Right cardiac atrium (tissue), 5 donors: ENCODE measurements around the gene CUL4A. TPM values are rescaled to one million over a fixed set of nuclear protein-coding genes. Genes with fewer than 3 reads are reported as not detected.
A peak's percentile ranks its signal among the peaks of the same experiment; 100 is the strongest.

ENCODE experiments used
- ATAC-seq, 2 donors: fragments of 200-7000 bp; cut with Tn5 transposase; one replicate each; pipeline versions ENCODE4 v1.8.0 to v1.9.1; 2020; ENCODE audit warnings: moderate library complexity in 2 of 2, mild to moderate bottlenecking in 1 of 2
- DNase-seq, 3 donors: peaks; one replicate each; pipeline ENCODE4 v3.0.0-alpha.2; 2020
- H3K27ac ChIP-seq: one replicate; pipeline ENCODE4 v1.5.1; 2013; ENCODE audit warnings: mild to moderate bottlenecking, low read length, control low read depth, moderate library complexity
- H3K27me3 ChIP-seq: one replicate; pipeline ENCODE4 v1.6.1; 2013; ENCODE audit not compliant: control insufficient read depth, insufficient read depth
- H3K4me1 ChIP-seq: one replicate; pipeline ENCODE4 v1.6.1; 2013; ENCODE audit warnings: low read length; ENCODE audit not compliant: control insufficient read depth, insufficient read depth
- H3K4me3 ChIP-seq: one replicate; pipeline ENCODE4 v1.5.1; 2013; ENCODE audit warnings: low read length, control low read depth
- H3K9me3 ChIP-seq: one replicate; pipeline ENCODE4 v1.6.1; 2013; ENCODE audit warnings: low read length; ENCODE audit not compliant: control insufficient read depth
- WGBS: extraction: QIAGEN DNeasy Blood & Tissue Kit; methylation state at CpG from one replicate; pipeline ENCODE4 v1.1.7; 2013; 5-methylcytosine and 5-hydroxymethylcytosine counted together
- intact Hi-C, 4 donors: fragments of 100-400 bp; cut with DNase I; formaldehyde crosslinking; loops; one replicate each; pipeline versions ENCODE4 v1.11.0 to v1.14.0; 2022 to 2023
- polyA plus RNA-seq: library from polyadenylated mRNA; stranded (reverse); fragments of 200-250 nt; gene quantifications from one replicate; pipeline ENCODE4 v1.2.3, GENCODE V29; 2013
- total RNA-seq, 4 donors: library from RNA; stranded (reverse); fragmentation: NEBNext Ultra II Directional; extraction: Animal tissue kit (Norgen Biotek cat#: 25700); gene quantifications; one replicate each; pipeline ENCODE4 v1.2.1, GENCODE V29; 2021
- donor health status: healthy with polysubstance abuse.
- donor health status: DM: no; HTN: yes; CAD: no.
- donor health status: DM: no; HTN: no; CAD: no.
- donor health status: DM: no; HTN: yes; CAD: no; lungs with severe emphysema.
- donor health status: DM: yes; HTN: yes; CAD: no.

The CUL4A gene
- total and polyA plus RNA-seq, 5 donors, result 53.1 to 113 (median 97.8) TPM

DNA sequence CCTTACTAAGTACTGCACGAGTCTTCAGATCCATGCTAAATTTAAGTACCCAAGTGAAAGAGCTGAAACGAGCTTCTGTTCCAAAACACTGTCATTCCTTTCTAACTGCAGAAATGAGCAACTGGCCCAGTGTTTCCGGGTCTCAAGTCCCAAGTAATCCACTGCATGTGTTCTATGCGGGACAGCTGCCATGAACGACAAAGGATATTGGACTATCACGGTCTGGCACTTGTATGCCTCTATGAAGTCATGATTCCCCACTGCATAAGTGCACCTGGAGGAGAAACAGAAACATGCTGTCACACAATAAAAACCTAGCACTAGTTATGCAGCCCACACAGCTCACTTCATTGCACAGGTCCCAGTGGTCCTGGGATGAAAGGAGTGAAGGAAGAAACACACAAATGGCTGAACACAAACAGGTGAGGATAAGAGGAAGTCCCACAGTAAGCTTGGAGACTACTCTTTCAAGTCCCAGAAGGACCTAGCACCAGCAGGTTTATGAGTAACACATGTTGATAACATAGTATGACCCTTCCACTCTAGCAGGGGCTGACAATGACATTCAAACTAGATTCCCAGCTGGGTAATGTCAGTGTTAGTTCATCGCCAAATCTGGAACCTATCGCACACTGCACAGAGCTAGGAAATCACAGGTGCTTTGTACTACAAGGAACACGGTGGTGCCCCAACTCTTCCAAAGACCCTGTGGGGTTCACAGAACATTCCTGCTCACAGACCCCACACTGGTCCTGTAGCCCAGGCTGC, 12.3 kb upstream of the CUL4A start:
- ATAC-seq (no peak), DNase-seq (no peak)
- Histone ChIP-seq H3K27ac (no peak overlapping the region), H3K9me3 (no peaks in the 10 kb centered on the region), H3K4me1 (no peaks in the 10 kb centered on the region), H3K4me3 (no peak overlapping the region), H3K27me3 (no peaks in the 10 kb centered on the region)
- intact Hi-C loops, result no loop called here
- WGBS, result 82% methylated on average over 9 of the region's 9 CpGs

DNA sequence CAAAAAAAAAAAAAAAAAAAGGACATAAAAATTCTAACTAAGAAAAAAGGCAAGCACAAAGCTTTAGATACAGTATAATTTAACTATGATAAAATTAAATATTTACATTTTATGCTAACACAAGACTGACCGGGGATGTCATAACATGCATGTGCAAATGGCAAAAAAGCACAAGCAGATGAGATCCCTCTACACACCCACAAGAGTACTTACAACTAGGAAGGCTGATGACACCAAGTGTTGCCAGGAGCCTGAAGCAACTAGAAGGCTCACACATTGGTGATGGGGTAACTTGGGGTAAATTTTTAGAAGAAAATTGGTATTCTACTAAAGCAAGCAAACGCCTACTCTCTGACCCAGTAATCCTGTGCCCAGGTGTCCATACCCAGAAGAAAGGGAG, 7.6 kb upstream of the CUL4A start:
- intact Hi-C loops, result no loop called here

DNA sequence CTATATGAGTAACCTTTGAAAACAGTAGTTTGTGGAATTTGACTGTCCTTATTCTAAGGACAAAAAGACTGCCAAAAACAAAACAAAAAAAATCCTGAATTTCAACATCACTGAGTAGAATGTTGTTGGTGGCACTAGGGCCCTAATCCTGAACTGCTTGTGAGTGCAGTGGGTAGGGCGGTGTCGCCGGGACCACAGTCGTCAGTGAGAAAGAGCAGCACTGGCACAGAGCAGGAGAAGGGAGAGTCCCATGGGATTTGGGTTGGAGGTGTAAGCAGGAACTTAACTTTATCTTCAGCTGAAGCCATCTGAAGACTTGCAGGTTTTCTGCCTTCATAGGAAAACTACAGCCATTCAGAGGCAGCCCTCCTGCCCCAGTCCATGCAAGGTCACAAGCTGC, 6.5 kb upstream of the CUL4A start:
- Histone ChIP-seq H3K9me3 (no peaks in the 10 kb centered on the region), H3K4me1 (peaks cover 11% of the 10 kb centered on the region), H3K27me3 (no peaks in the 10 kb centered on the region), H3K4me3 (no peak overlapping the region), H3K27ac (peak overlapping the region; percentile 42)
- DNase-seq (no peak), ATAC-seq (peak in 1 of 2 donors; percentile 39)
- WGBS, result 67% methylated on average over 4 of the region's 4 CpGs
- intact Hi-C loops, result no loop called here

More for the DNA sequence above, 7.6 kb upstream of the CUL4A start:
- no peaks in the 10 kb centered on the region for H3K9me3 ChIP-seq
- H3K4me1 ChIP-seq, result peaks cover 11% of the 10 kb centered on the region
- WGBS, result 94% methylated on average over 2 of the region's 2 CpGs
- no peak overlapping the region for H3K27ac ChIP-seq
- ATAC-seq, result no peak
- no peak for DNase-seq
- no peaks in the 10 kb centered on the region for H3K27me3 ChIP-seq
- no peak overlapping the region for H3K4me3 ChIP-seq

DNA sequence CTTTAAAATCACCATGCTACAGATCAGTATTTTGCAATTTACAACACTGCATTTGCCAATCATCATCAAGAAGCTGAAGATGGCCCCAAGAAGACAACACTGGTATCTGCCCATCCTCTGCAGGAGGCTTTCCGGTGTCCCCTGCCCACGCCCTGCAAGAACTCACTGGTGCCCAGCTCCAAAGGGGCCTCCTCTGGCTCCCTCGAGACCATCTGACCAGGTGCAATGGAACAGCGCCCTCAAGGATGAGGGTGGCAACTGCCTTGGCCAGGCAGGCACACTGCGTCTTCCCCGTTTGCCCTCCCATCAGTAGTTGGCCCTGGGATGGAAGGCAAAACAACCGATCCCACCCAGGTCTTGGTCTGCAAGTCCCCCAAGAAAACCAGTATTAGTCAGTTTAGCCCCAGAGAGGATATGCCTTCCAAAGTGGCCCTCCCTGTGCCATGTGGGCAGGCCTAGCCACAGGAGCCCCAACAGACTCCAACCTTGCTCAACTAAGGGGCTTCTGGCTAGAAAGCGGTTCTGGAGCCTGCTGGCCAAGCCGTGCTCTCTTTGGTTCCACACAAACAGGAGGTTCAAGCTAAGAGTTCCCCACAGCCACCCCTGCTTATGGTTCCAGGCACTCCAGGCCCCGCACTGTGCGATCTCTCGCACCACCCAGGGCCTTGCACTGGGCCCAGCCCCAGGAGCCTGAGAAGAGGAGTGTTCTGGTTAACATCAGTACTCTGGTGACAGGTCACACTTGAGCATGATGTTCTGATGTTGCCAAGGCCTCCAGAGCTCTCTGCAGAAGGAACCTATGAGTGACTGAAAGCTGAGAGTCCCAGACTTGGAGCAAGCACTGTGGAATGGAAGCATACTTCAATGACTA, 5.7 kb upstream of the CUL4A start:
- Histone ChIP-seq H3K27me3 (no peaks in the 10 kb centered on the region), H3K4me1 (peaks cover 11% of the 10 kb centered on the region), H3K9me3 (no peaks in the 10 kb centered on the region), H3K27ac (peak overlapping the region; percentile 68), H3K4me3 (no peak overlapping the region)
- peak; percentile 36 to 69 for ATAC-seq
- intact Hi-C loops, result no loop called here
- peak in 2 of 3 donors; percentile 72 to 73 for DNase-seq
- WGBS, result 83% methylated on average over 12 of the region's 12 CpGs

DNA sequence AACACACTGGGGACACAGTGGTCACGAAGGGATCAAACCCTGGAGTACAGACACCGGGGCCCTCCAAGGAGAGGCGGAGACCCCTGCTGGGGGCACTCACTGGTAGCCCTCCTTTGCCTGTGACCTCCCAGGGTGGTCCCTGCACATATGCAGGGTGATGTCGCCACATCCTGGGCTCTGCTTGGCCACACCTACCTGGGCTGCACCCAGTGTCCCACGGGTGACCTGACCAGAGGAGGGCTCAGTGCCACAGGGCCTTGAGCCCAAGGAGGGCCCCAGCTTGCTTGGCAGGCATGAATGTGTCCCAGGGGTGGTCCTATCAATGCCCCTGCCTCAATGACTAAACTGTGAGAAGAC, 5.1 kb upstream of the CUL4A start:
- WGBS, result 70% methylated on average over 5 of the region's 5 CpGs
- intact Hi-C loops, result no loop called here
- ATAC-seq (no peak), DNase-seq (peak in 1 of 3 donors; percentile 58)
- no peaks in the 10 kb centered on the region for H3K27me3 ChIP-seq
- H3K4me1 ChIP-seq, result peaks cover 11% of the 10 kb centered on the region
- H3K27ac ChIP-seq, result peak overlapping the region; percentile 44
- H3K4me3 ChIP-seq, result no peak overlapping the region
- H3K9me3 ChIP-seq, result no peaks in the 10 kb centered on the region

DNA sequence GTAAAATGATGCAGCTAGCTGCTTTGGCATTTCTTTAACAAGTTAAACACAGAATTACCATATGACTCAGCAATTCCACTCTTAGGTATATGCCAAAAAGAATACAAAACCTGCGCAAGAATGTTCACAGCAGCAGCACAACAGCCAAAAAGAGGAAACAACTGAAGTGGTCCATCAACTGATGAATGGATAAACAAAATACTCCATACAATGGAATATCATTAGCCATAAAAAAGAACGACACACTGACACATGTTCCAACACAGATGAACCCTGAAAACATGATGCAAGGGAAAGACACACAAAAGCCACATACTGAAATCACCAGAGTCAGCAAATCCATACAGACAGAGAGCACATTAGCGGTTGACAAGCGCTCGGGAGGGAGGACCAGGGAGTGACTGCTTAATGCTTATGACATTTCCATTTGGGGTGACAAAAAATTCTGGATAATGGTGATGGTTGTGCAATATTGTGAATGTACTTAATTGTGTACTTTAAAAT, 3.9 kb upstream of the CUL4A start:
- intact Hi-C loops, result no loop called here
- Histone ChIP-seq H3K9me3 (no peaks in the 10 kb centered on the region), H3K27ac (no peak overlapping the region), H3K4me3 (no peak overlapping the region), H3K4me1 (peaks cover 11% of the 10 kb centered on the region), H3K27me3 (no peaks in the 10 kb centered on the region)
- ATAC-seq (no peak), DNase-seq (no peak)
- WGBS, result 73% methylated on average over 5 of the region's 5 CpGs

DNA sequence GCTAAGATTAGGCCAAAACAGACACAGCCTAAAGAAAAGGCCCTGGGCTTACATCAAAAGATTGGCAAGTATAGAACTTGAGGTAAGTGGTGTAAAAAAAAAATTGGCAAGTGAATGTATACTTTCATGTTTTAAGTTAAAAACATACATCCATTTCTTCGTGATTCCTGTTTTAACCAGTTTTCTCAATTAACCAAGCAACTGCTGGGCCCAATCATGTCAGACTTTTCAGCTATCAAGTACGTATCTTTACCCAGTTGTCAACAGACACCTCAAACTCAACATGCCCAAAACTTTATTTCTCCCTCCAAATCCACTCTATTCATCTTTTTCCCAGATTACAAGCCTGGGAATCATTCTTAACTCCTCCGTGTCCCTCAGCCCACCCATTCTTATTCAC, 2.0 kb upstream of the CUL4A start:
- no peaks in the 10 kb centered on the region for H3K9me3 ChIP-seq
- peaks cover 13% of the 10 kb centered on the region for H3K4me1 ChIP-seq
- H3K4me3 ChIP-seq, result peak overlapping the region; percentile 99
- intact Hi-C loops, result no loop called here
- ATAC-seq, result no peak
- DNase-seq, result no peak
- H3K27ac ChIP-seq, result no peak overlapping the region
- H3K27me3 ChIP-seq, result no peaks in the 10 kb centered on the region
- 34% methylated on average over 3 of the region's 3 CpGs for WGBS

DNA sequence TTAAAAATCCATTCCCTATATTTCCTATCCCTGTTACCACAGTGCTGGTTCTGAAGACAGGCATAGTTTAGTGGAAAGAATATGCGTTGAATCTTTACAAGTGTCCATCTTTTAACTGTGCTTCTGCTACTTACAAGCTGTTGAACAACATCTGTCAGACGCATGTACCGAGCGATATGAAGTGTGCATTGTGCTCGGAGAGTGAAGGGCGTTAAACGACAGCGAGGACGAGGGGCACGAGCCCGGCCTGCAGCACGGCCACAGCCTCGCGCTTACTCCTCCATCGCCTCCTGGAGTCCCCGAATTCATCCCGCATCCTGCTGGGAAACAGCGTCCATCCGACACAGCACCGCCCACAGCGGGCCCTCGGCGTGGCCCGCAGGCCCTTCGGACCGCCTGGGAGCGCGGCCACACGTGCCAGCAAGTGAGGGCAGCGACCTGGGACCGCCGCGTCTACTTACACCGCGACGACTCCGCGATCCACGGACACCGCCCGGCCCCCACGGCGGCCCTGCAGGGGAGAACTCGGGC, 1.5 kb upstream of the CUL4A start:
- Histone ChIP-seq H3K4me1 (peaks cover 11% of the 10 kb centered on the region), H3K9me3 (no peaks in the 10 kb centered on the region), H3K4me3 (peak overlapping the region; percentile 99), H3K27me3 (no peaks in the 10 kb centered on the region), H3K27ac (peak overlapping the region; percentile 53)
- WGBS, result under 1% methylated on average over 44 of the region's 44 CpGs
- ATAC-seq (peak; percentile 24 to 58), DNase-seq (peak in 2 of 3 donors; percentile 45 to 74)
- intact Hi-C loops, result no loop called here

DNA sequence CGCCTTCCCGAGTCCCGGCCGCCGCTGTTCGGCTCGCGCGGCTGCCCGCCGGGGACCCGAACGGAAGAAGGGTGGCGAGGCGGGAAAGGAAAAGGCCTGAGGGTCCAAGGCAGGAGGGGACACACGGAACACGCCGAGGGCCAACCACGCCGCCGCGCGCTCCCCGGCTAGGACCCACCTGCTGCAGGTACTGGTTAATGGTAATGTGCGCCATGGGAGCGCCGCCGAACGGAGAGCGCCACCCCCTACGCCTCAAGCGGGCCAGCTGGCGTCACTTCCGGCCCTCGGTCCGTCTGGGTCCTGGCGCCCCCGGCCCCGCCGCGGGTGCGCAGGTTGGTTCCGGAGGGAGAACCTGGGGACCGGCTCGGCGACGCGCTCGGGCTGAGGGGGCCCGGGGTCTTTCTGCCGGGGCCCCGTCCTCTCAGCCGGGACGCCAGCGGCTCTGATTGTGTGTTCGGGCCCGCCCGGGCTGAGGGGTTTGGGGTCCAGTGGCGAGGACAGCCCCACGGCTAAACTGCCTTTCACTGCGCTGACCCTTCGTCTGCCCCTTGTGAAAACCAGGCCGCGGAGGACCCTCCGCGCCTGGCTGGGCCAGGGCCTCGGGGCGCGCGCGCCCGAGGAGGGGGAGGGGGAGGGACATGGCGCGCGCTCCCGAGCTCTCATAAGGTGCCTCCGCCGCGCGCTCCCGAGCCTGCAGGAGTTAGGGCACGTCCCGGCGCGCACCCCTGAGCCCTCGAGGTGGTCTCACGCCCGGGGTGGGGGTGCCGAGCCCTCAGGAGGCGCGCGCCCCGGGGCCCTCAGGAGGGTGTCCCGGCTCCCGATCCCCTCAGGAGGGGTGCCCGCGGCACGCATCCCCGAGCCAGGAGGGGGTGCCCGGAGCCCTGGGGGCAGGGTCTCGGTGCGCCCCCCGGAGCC, 735 bp upstream of the CUL4A start, which contains the start of gene PCID2:
PCID2 (minus strand) TSS at position 249 of the 915 bp plus-strand sequence; CDS start at position 214, 35 bp downstream.
- intact Hi-C loops, result no loop called here
- no peaks in the 10 kb centered on the region for H3K27me3 ChIP-seq
- peak; percentile 90 to 96 (median 96) for DNase-seq
- H3K9me3 ChIP-seq, result no peaks in the 10 kb centered on the region
- under 1% methylated on average over 102 of the region's 103 CpGs for WGBS
- peak; percentile 92 to 93 for ATAC-seq
- H3K4me3 ChIP-seq, result peak within 1 kb of the TSS; percentile 99
- H3K4me1 ChIP-seq, result peaks cover 5% of the 10 kb centered on the region
- H3K27ac ChIP-seq, result peak within 1 kb of the TSS; percentile 98

DNA sequence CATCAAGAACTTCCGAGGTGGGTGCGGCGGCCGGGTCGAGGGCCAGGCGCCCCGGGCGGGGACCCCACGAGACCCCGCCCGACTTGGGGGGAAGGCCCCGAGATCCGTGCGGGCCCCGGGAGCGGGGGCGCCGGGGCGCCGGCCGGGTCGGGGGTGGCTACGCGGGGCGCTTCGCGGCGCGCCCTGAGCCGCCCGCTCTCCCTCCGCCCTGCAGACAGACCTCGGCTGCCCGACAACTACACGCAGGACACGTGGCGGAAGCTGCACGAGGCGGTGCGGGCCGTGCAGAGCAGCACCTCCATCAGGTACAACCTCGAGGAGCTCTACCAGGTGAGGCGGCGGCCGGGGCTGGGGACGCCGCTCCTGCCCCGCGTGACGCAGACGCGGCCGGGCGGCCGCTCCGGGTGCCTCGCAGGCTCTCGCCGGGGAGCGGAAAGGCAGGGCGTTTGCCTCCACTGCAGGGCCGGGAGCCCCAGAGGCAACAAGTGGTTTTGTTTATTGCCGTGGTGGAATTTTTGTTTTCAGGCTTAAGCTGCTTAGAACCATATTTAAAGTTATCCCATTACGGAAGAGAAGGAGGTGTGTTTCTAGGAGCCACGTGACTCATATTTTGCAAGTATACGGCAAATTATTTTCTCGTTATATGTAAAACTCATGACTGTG, 477 bp downstream of the CUL4A start:
- peaks cover 8% of the 10 kb centered on the region for H3K4me1 ChIP-seq
- H3K27me3 ChIP-seq, result no peaks in the 10 kb centered on the region

More for the DNA sequence above, 477 bp downstream of the CUL4A start:
- WGBS, result under 1% methylated on average over 67 of the region's 67 CpGs
- peak overlapping the region; percentile 99 for H3K4me3 ChIP-seq
- peak; percentile 58 to 79 (median 75) for DNase-seq
- peak; percentile 7 to 8 for ATAC-seq
- peak overlapping the region; percentile 84 for H3K27ac ChIP-seq
- no peaks in the 10 kb centered on the region for H3K9me3 ChIP-seq
- intact Hi-C loops, result no loop called here
